Tibial nerve (tissue), 3 donors: ENCODE results near the gene EGLN2.

ENCODE experiments used
- CTCF ChIP-seq, 5 experiments: fragments of 200-600 bp in 3 of 5; fragments of 450-650 bp in 2 of 5; sonication (generic) in 3 of 5; IDR thresholded peaks; one replicate each; pipeline ENCODE4 v1.5.1; 2016 to 2019; ENCODE audit warnings: antibody characterized with exemption in 5 of 5, mild to moderate bottlenecking in 3 of 5, moderate library complexity in 2 of 5
- POLR2A ChIP-seq, 2 donors: fragments of 450-650 bp; IDR thresholded peaks; one replicate each; pipeline ENCODE4 v1.6.1; 2017; ENCODE audit warnings: antibody characterized with exemption in 2 of 2, mild to moderate bottlenecking in 2 of 2, moderate library complexity in 2 of 2

GRCh38 chr19:40777937-40778705 lies 20.9 kb upstream of the EGLN2 start, which contains the start of gene RAB4B:
- TF ChIP-seq CTCF (IDR thresholded peaks at IDR 0.05), result peak in 2 of 5 experiments; percentile 55 to 62
- TF ChIP-seq POLR2A (IDR thresholded peaks at IDR 0.05), result peak; percentile 47 to 88
